ENCODE results near the gene GPATCH8.

DNA sequence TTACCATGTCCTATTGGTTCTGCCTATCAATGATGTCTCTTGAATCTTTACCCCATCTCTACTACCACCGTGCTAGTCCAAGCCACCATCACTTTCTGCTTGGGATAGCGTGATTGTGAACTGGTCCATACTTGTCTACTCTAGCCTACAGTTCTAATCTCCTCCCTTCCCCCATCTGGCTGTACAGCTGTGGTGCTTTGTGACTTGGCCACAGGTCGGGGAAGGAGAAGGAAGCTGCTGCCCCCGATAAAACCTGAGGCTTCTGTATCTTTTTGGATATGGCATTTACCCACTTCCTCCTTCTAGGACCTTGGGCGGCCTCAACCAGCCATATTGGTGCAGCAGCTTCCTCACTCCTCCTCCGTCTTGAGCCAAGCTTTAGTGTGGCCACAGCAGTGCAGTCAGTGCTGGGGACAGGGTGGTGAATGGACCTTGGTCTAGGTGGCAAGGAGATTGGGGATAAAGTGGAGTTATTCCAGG lies 113.4 kb downstream of the GPATCH8 start:
- TF ChIP-seq, protein P1, sequence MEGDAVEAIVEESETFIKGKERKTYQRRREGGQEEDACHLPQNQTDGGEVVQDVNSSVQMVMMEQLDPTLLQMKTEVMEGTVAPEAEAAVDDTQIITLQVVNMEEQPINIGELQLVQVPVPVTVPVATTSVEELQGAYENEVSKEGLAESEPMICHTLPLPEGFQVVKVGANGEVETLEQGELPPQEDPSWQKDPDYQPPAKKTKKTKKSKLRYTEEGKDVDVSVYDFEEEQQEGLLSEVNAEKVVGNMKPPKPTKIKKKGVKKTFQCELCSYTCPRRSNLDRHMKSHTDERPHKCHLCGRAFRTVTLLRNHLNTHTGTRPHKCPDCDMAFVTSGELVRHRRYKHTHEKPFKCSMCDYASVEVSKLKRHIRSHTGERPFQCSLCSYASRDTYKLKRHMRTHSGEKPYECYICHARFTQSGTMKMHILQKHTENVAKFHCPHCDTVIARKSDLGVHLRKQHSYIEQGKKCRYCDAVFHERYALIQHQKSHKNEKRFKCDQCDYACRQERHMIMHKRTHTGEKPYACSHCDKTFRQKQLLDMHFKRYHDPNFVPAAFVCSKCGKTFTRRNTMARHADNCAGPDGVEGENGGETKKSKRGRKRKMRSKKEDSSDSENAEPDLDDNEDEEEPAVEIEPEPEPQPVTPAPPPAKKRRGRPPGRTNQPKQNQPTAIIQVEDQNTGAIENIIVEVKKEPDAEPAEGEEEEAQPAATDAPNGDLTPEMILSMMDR (conservative IDR thresholded peaks at IDR 0.05) = no peak
- TF ChIP-seq ZFX (IDR thresholded peaks at IDR 0.05) = no peak
